ENCODE measurements around the gene DEFB115. TPM values are rescaled to one million over a fixed set of nuclear protein-coding genes. Genes with fewer than 3 reads are reported as not detected.
"Not testable (repeated sequence)": the region's sequence is repeated elsewhere in the genome, so short reads cannot be mapped to it uniquely, and the experiment has no call there.

Gene DEFB115
- total RNA-seq, 4 donors from 2014 or later, result not detected

- DNase-seq, result no peak
- TF ChIP-seq CTCF (IDR thresholded peaks at IDR 0.05) (no peak), POLR2A (IDR thresholded peaks at IDR 0.05) (no peak)
- H3K27ac ChIP-seq, result no peak overlapping the region
- H3K4me1 ChIP-seq, result no peaks in the 10 kb centered on the region
- H3K4me3 ChIP-seq, result no peak overlapping the region
- no peaks in the 10 kb centered on the region for H3K27me3 ChIP-seq
- intact Hi-C loops (cut with DNase I; ENCODE audit: low total_unique reads), result no loop called here
- no peaks in the 10 kb centered on the region for H3K36me3 ChIP-seq
- H3K9me3 ChIP-seq, result no peaks in the 10 kb centered on the region
These were observed 3.0 kb downstream of the DEFB115 start for GRCh38 chr20:31260326-31260932.

- H3K27me3 ChIP-seq, result no peaks in the 10 kb centered on the region
- TF ChIP-seq POLR2A (IDR thresholded peaks at IDR 0.05) (no peak), CTCF (IDR thresholded peaks at IDR 0.05) (no peak)
- H3K27ac ChIP-seq, result no peak overlapping the region
- no peaks in the 10 kb centered on the region for H3K36me3 ChIP-seq
- peaks cover 0 to 6% of the 10 kb centered on the region in 2 donors for H3K9me3 ChIP-seq
- no peak for DNase-seq
- no peaks in the 10 kb centered on the region for H3K4me1 ChIP-seq
- no peak overlapping the region for H3K4me3 ChIP-seq
- intact Hi-C loops (cut with DNase I; ENCODE audit: low total_unique reads), result no loop called here
These were observed 17.0 kb downstream of the DEFB115 start for GRCh38 chr20:31274441-31274840.

GRCh38 chr20:31278178-31278577, 20.7 kb downstream of the DEFB115 start:
- H3K27me3 ChIP-seq, result no peaks in the 10 kb centered on the region
- no peaks in the 10 kb centered on the region for H3K36me3 ChIP-seq
- TF ChIP-seq CTCF (IDR thresholded peaks at IDR 0.05), result no peak
- no peak for TF ChIP-seq POLR2A (IDR thresholded peaks at IDR 0.05)
- peaks cover 0 to 3% of the 10 kb centered on the region in 2 donors for H3K9me3 ChIP-seq
- no peak overlapping the region for H3K27ac ChIP-seq
- intact Hi-C loops (cut with DNase I; ENCODE audit: low total_unique reads), result no loop called here
- H3K4me3 ChIP-seq, result no peak overlapping the region
- no peaks in the 10 kb centered on the region for H3K4me1 ChIP-seq
- no peak for DNase-seq

- H3K9me3 ChIP-seq; H3K36me3 ChIP-seq; H3K4me3 ChIP-seq; H3K4me1 ChIP-seq; H3K27ac ChIP-seq; intact Hi-C loops (cut with DNase I; ENCODE audit: low total_unique reads); H3K27me3 ChIP-seq; DNase-seq: not testable (repeated sequence)
These were observed 27.5 kb downstream of the DEFB115 start for GRCh38 chr20:31284964-31285363.

- Histone ChIP-seq H3K4me1 (no peaks in the 10 kb centered on the region), H3K27me3 (no peaks in the 10 kb centered on the region), H3K9me3 (no peaks in the 10 kb centered on the region), H3K4me3 (no peak within 1 kb of the TSS), H3K36me3 (no peaks in the 10 kb centered on the region), H3K27ac (no peak within 1 kb of the TSS)
- intact Hi-C loops (cut with DNase I; ENCODE audit: low total_unique reads), result no loop called here
- DNase-seq, result no peak
- TF ChIP-seq POLR2A (IDR thresholded peaks at IDR 0.05) (no peak), CTCF (IDR thresholded peaks at IDR 0.05) (no peak)
These were observed 51.2 kb downstream of the DEFB115 start, which contains the start of gene DEFB116 for GRCh38 chr20:31308535-31309162. Gene DEFB116 (minus strand): TSS chr20:31308585. CDS start chr20:31308585, 0 bp downstream.

Other genes with a start within 250 kb of the DEFB115 start
- not detected for gene DEFB116, start 50.9 kb downstream of the DEFB115 start, total RNA-seq
- not detected for gene DEFB118, start 110.9 kb downstream of the DEFB115 start, total RNA-seq
- gene DEFB119, start 132.9 kb downstream of the DEFB115 start, total RNA-seq, result not detected
- gene DEFB121, start 148.6 kb downstream of the DEFB115 start, total RNA-seq, result not detected
- not detected for gene DEFB123, start 183.0 kb downstream of the DEFB115 start, total RNA-seq
- 1 to 10 TPM in 1 of 4 donors, not detected in 3; 3.2 TPM for gene DEFB124, start 217.5 kb downstream of the DEFB115 start, total RNA-seq
- 10 to 100 TPM in 2 of 4 donors, 1 to 10 TPM in 1, under 1 TPM in 1; 0.59 to 12.1 (median 8.7) TPM for gene REM1, start 217.6 kb downstream of the DEFB115 start, total RNA-seq